OCI-LY7 (cell line): ENCODE data around the gene NTSR1. TPM values are rescaled to one million over a fixed set of nuclear protein-coding genes. Genes with fewer than 3 reads are reported as not detected.
A peak's percentile ranks its signal among the peaks of the same experiment; 100 is the strongest.

Experiments
- BruUV-seq: library from RNA; stranded (reverse); fragments of 400-500 nt; replicated peaks from 2 replicates; lab custom pipeline; 2021; lab: Mats Ljungman, UMichigan
- CTCF ChIA-PET: fragments of 300-600 bp; sonication (Branson Sonifier 250); formaldehyde crosslinking; loops from one replicate; lab custom pipeline; 2022; ENCODE audit warnings: antibody characterized with exemption; ENCODE audit not compliant: unreplicated experiment; lab: Charles Lee
- POLR2A ChIA-PET: fragments of 300-600 bp; sonication (Branson Sonifier 250); formaldehyde crosslinking; loops from one replicate; lab custom pipeline; 2022; ENCODE audit warnings: antibody characterized with exemption; lab: Charles Lee
- DNase-seq: peaks from one replicate; pipeline ENCODE4 v3.0.0-alpha.2; 2015; ENCODE audit warnings: low spot score
- H2AFZ ChIP-seq: fragments of 200-600 bp; sonication (generic), shearing (Covaris generic); 2 replicates; pipeline ENCODE4 v1.6.1; 2014; ENCODE audit warnings: mild to moderate bottlenecking, antibody characterized with exemption, low read length, moderate library complexity
- H3K27ac ChIP-seq: fragments of 200-600 bp; sonication (generic); 2 replicates; pipeline ENCODE4 v1.5.1; 2014; ENCODE audit warnings: mixed run types, low read depth, mild to moderate bottlenecking, moderate library complexity, low read length, inconsistent platforms; ENCODE audit not compliant: poor library complexity, severe bottlenecking
- H3K36me3 ChIP-seq: fragments of 200-600 bp; sonication (generic); 2 replicates; pipeline ENCODE4 v1.6.1; 2014; ENCODE audit warnings: mild to moderate bottlenecking, antibody characterized with exemption, low read length, moderate library complexity, mixed read lengths; ENCODE audit not compliant: insufficient read depth
- H3K4me1 ChIP-seq: fragments of 200-600 bp; sonication (generic); 2 replicates; pipeline ENCODE4 v1.5.1; 2014; ENCODE audit warnings: mild to moderate bottlenecking, low read length; ENCODE audit not compliant: insufficient read depth, poor library complexity, severe bottlenecking
- H3K4me2 ChIP-seq: fragments of 200-600 bp; sonication (generic); 2 replicates; pipeline ENCODE4 v1.6.1; 2014; ENCODE audit warnings: mild to moderate bottlenecking, low read length
- H3K4me3 ChIP-seq: fragments of 200-600 bp; sonication (generic); 2 replicates; pipeline ENCODE4 v1.5.1; 2014; ENCODE audit warnings: mild to moderate bottlenecking, low read depth, low read length; ENCODE audit not compliant: poor library complexity, severe bottlenecking
- H3K79me2 ChIP-seq: fragments of 200-600 bp; sonication (generic); 2 replicates; pipeline ENCODE4 v1.6.1; 2016; ENCODE audit warnings: low read depth, mild to moderate bottlenecking, low read length, moderate library complexity, mixed read lengths; ENCODE audit not compliant: insufficient read depth
- H3K9me2 ChIP-seq: fragments of 200-600 bp; sonication (generic); 2 replicates; pipeline ENCODE4 v1.6.1; 2016; ENCODE audit warnings: mild to moderate bottlenecking, low read length, mixed read lengths; ENCODE audit not compliant: insufficient read depth
- H3K9me3 ChIP-seq: fragments of 200-600 bp; sonication (generic); 2 replicates; pipeline ENCODE4 v1.6.1; 2014; ENCODE audit warnings: mild to moderate bottlenecking, mixed run types, low read length, mixed read lengths
- H4K20me1 ChIP-seq: fragments of 200-600 bp; sonication (generic); 2 replicates; pipeline ENCODE4 v1.6.1; 2014; ENCODE audit warnings: mild to moderate bottlenecking, antibody characterized with exemption, low read length, moderate library complexity, mixed read lengths; ENCODE audit not compliant: insufficient read depth
- CTCF ChIP-seq: fragments of 200-600 bp; sonication (generic); conservative IDR thresholded peaks from 2 replicates; pipeline ENCODE4 v1.5.1; 2014; ENCODE audit warnings: mild to moderate bottlenecking, antibody characterized with exemption, low read length, moderate library complexity, mixed read lengths
- EZH2phosphoT487 ChIP-seq: fragments of 200-600 bp; sonication (generic); IDR thresholded peaks from 2 replicates; pipeline ENCODE4 v1.6.1; 2018; ENCODE audit warnings: low read depth, borderline replicate concordance, mild to moderate bottlenecking, mixed run types, antibody characterized with exemption, low read length, moderate library complexity, mixed read lengths
- intact Hi-C: fragments of 100-400 bp; cut with micrococcal nuclease; formaldehyde crosslinking; loops from one replicate; pipeline ENCODE4 v1.10.0; 2022; ENCODE audit not compliant: unreplicated experiment
- total RNA-seq, 2 experiments: library from RNA; depleted of rRNA in 1 of 2; stranded (reverse); fragments of >200 nt in 1 of 2; shearing (Covaris generic) in 1 of 2; gene quantifications; 2 replicates each; pipeline ENCODE4 v1.2.3, GENCODE V29; 2014 to 2022

The NTSR1 gene
- total RNA-seq, 2 experiments from 2014 or later = not detected

- TF ChIP-seq CTCF = no peak
- no peak for TF ChIP-seq EZH2phosphoT487
- no TSS peak for BruUV-seq
- Histone ChIP-seq H3K4me3 (no peak overlapping the region), H2AFZ (no peak overlapping the region), H3K79me2 (no peaks in the 10 kb centered on the region), H3K36me3 (peaks cover 68% of the 10 kb centered on the region), H4K20me1 (no peaks in the 10 kb centered on the region), H3K27ac (no peak overlapping the region), H3K9me2 (no peaks in the 10 kb centered on the region), H3K4me2 (no peak overlapping the region), H3K9me3 (no peaks in the 10 kb centered on the region), H3K4me1 (no peaks in the 10 kb centered on the region)
- DNase-seq = no peak
- ChIA-PET POLR2A (no interaction called here), CTCF (no interaction called here)
- intact Hi-C loops = no loop called here
Observed at GRCh38 chr20:62669249-62669648, 39.4 kb upstream of the NTSR1 start.

GRCh38 chr20:62670156-62670555 is 38.5 kb upstream of the NTSR1 start:
- Histone ChIP-seq H3K4me2 (no peak overlapping the region), H3K4me1 (no peaks in the 10 kb centered on the region), H3K36me3 (peaks cover 63% of the 10 kb centered on the region), H2AFZ (no peak overlapping the region), H3K9me3 (no peaks in the 10 kb centered on the region), H3K9me2 (no peaks in the 10 kb centered on the region), H3K27ac (no peak overlapping the region), H4K20me1 (no peaks in the 10 kb centered on the region), H3K4me3 (no peak overlapping the region), H3K79me2 (no peaks in the 10 kb centered on the region)
- no peak for DNase-seq
- ChIA-PET POLR2A (no interaction called here), CTCF (no interaction called here)
- intact Hi-C loops = no loop called here
- TF ChIP-seq EZH2phosphoT487 (no peak), CTCF (no peak)
- BruUV-seq = TSS peak; percentile 63

- intact Hi-C loops = no loop called here
- H3K27ac ChIP-seq = no peak overlapping the region
- no peak for TF ChIP-seq EZH2phosphoT487
- no peak for TF ChIP-seq CTCF
- H3K4me1 ChIP-seq = no peaks in the 10 kb centered on the region
- ChIA-PET POLR2A (no interaction called here), CTCF (no interaction called here)
- H2AFZ ChIP-seq = no peak overlapping the region
- H3K9me2 ChIP-seq = no peaks in the 10 kb centered on the region
- H3K4me3 ChIP-seq = no peak overlapping the region
- H3K4me2 ChIP-seq = no peak overlapping the region
- no peaks in the 10 kb centered on the region for H3K79me2 ChIP-seq
- H3K36me3 ChIP-seq = peaks cover 60% of the 10 kb centered on the region
- no peaks in the 10 kb centered on the region for H3K9me3 ChIP-seq
- no TSS peak for BruUV-seq
- no peak for DNase-seq
- no peaks in the 10 kb centered on the region for H4K20me1 ChIP-seq
Observed at GRCh38 chr20:62670998-62671397, 37.6 kb upstream of the NTSR1 start.
